MG63 (cell line): Measurements from ENCODE around the gene ATAD1. TPM values are rescaled to one million over a fixed set of nuclear protein-coding genes. Genes with fewer than 3 reads are reported as not detected.
"Not testable (repeated sequence)": the region's sequence is repeated elsewhere in the genome, so short reads cannot be mapped to it uniquely, and the experiment has no call there.

Experiments used
- DNase-seq: peaks from one replicate; pipeline ENCODE4 v3.0.0-alpha.2; 2020
- H3K27me3 ChIP-seq: fragments of 250-450 bp; sonication (Bioruptor Pico); 2 replicates; pipeline ENCODE4 v1.5.1; 2020; ENCODE audit warnings: mild to moderate bottlenecking, moderate library complexity
- H3K36me3 ChIP-seq: fragments of 250-450 bp; sonication (Bioruptor Pico); 2 replicates; pipeline ENCODE4 v1.5.1; 2020; ENCODE audit warnings: mild to moderate bottlenecking, moderate library complexity
- H3K4me3 ChIP-seq: fragments of 250-450 bp; sonication (Bioruptor Pico); 2 replicates; pipeline ENCODE4 v1.5.1; 2020; ENCODE audit warnings: mild to moderate bottlenecking, moderate library complexity
- H3K9me3 ChIP-seq: fragments of 250-450 bp; sonication (Bioruptor Pico); 2 replicates; pipeline ENCODE4 v1.5.1; 2020; ENCODE audit warnings: mild to moderate bottlenecking, moderate library complexity
- total RNA-seq: library from RNA; depleted of rRNA; stranded (reverse); fragments of >200 nt; shearing (Covaris generic); gene quantifications from 2 replicates; pipeline ENCODE4 v1.2.3, GENCODE V29; 2014; ENCODE audit warnings: low replicate concordance; rRNA removed

The ATAD1 gene, protein sequence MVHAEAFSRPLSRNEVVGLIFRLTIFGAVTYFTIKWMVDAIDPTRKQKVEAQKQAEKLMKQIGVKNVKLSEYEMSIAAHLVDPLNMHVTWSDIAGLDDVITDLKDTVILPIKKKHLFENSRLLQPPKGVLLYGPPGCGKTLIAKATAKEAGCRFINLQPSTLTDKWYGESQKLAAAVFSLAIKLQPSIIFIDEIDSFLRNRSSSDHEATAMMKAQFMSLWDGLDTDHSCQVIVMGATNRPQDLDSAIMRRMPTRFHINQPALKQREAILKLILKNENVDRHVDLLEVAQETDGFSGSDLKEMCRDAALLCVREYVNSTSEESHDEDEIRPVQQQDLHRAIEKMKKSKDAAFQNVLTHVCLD
- total RNA-seq = 26.9 and 43.8 TPM in 2 replicates

DNA sequence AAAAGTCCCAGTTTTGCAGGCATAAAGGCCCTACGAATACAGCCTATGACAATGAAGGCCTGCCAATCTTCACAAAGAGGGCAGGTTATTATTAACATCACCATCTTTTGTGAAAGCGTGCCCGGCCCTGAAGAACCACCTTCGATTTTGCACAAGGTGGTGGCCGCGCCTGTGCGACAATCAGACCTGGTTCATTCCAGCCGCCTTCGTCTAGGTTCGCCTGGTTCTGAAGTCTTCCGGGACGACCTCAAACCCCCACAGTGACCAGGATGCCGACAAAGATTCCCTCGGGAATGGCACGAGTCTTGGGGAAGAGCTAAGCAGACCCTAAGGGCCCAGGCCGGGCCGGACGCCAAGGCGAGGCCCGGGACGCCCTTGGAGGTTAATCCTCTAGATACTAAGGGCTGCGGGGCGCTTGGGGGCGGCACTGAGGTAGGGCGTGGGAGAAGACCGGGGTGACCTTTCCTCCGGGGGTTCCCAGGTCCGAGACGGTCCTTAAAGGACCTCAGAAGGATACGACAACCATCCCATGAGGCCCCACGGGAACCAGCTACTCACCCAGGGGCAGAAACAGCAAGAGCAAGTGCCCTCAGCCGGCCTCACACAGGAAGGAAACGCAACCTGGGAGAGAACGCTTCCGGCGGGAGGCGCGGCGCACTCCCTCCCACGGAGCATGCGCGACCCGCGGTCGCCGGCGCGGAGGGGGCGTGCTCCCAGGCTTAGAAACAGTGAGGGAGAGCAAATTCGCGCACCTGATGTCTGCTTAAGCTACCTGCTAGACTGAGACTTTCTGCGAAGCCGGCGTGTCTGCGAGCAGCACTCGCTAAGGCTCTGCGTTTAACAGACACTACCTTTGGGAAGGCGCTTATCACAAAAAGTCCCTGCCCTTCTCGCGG, at the start of gene ATAD1:
Gene ATAD1 (minus strand): TSS at position 618 of the 896 bp plus-strand sequence. CDS start 3,627 bp downstream, outside the sequence.
- Histone ChIP-seq H3K27me3 (no peaks in the 10 kb centered on the region), H3K9me3 (no peaks in the 10 kb centered on the region), H3K36me3 (peaks cover 15% of the 10 kb centered on the region), H3K4me3 (peak within 1 kb of the TSS; percentile 84)
- DNase-seq = peak; percentile 86

DNA sequence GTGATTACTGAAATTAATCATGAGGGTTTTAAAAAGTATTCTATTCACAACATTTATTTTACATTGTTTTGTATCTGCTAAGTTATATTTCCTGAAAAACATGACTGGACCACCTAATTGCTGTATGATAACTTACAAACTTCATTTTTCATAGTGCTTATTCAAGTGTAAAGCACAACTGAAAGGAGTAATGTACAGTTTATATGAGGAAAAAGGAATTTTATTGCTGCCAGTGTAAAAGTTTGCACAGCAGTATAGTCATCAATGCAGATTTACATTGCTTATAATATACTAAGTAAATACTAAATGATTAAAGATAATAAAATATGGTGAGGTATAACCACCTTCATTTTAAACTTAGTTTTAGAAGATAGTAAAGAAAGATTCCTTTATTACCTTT, 49.4 kb upstream of the ATAD1 start:
- no peak for DNase-seq
- Histone ChIP-seq H3K27me3 (no peaks in the 10 kb centered on the region), H3K36me3 (no peaks in the 10 kb centered on the region; the same call in none of the 2 replicates), H3K9me3 (no peaks in the 10 kb centered on the region), H3K4me3 (peak overlapping the region; percentile 63)

DNA sequence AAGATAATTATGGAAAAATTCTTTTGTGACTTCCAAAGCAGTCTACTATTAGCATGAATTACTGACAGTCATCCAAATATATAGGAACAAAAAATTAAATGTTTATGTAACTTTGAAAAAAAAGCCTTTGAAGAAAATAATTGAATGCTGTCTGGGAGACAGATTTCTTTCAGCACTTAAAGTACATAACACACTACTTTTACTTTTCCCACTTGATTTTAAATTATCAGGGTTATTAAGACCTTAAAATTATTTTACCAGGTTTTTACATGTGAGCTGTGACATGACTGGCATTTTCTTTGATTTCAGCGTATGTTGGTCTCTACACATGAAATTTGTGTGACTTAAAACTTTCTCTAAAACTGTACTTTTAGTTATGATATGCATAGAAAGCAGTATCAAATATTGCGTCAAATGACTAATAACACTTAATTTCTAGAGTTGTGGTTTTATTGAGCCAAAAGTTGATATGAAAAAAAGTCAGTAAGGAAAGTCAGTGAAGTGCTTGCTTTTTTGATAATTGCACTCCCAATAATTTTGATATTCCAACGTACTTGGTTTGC, 48.5 kb upstream of the ATAD1 start:
- H3K36me3 ChIP-seq = no peaks in the 10 kb centered on the region; the same call in none of the 2 replicates
- no peak for DNase-seq
- H3K4me3 ChIP-seq = peak overlapping the region; percentile 63
- no peaks in the 10 kb centered on the region for H3K9me3 ChIP-seq
- no peaks in the 10 kb centered on the region for H3K27me3 ChIP-seq

DNA sequence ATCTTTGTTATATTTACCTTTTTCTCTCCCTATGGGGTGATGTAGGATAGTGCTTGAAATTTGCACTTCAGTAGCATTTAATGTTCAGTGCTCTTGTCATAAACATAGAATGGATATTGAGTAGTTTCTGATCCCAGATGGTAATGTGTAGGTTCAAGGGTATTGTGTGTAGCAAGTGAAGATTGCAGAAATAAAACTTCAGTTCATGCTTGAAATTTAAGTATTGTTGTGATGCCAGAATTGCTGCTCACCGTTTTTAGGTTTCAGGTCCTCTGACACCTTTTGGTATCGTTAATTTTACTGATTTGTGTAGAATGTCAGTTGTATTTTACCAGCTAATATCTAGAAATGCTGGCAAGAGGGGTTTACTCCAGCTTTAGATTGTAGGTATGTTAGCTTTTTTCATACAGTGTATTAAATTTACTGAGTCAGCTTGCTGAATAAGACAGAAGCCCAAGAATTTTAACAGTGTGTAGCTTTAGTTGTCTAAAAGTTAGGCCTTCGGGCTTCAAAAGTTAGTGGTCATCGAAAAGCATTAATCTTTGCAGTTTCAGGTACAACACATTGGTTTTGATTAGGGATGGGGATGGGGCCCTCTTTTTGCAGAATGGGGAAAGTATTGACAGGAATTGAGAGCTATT, 47.3 kb upstream of the ATAD1 start:
- Histone ChIP-seq H3K9me3 (no peaks in the 10 kb centered on the region), H3K4me3 (peak overlapping the region; percentile 63), H3K36me3 (no peaks in the 10 kb centered on the region; the same call in none of the 2 replicates), H3K27me3 (no peaks in the 10 kb centered on the region)
- DNase-seq = no peak

DNA sequence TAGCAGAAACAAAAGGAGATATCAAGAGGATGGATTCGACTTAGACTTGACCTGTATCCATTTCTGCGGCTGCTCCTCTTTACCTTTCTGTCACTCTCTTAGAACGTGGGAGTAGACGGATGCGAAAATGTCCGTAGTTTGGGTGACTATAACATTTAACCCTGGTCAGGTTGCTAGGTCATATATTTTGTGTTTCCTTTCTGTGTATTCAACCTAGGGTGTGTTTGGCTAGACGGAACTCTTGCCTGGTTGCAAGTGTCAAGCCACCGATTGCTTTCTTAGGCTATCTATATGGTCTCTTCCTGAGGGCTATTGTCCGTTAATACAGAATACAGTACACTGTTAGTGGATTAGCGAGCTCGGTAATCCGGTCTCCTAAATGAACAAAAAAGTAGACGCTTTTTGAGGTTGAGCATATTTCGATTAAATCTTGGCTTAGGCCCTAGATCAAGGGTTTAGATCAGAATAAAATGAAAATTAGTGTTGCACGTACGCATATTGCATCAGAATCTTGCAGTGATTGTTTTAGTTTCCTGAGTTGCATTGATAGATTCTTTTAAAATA, 46.6 kb upstream of the ATAD1 start:
- Histone ChIP-seq H3K9me3 (no peaks in the 10 kb centered on the region), H3K27me3 (no peaks in the 10 kb centered on the region), H3K36me3 (no peaks in the 10 kb centered on the region; the same call in 1 of the 2 replicates), H3K4me3 (peak overlapping the region; percentile 63)
- no peak for DNase-seq

DNA sequence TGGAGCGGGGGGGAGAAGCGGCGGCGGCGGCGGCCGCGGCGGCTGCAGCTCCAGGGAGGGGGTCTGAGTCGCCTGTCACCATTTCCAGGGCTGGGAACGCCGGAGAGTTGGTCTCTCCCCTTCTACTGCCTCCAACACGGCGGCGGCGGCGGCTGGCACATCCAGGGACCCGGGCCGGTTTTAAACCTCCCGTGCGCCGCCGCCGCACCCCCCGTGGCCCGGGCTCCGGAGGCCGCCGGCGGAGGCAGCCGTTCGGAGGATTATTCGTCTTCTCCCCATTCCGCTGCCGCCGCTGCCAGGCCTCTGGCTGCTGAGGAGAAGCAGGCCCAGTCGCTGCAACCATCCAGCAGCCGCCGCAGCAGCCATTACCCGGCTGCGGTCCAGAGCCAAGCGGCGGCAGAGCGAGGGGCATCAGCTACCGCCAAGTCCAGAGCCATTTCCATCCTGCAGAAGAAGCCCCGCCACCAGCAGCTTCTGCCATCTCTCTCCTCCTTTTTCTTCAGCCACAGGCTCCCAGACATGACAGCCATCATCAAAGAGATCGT, 46.0 kb upstream of the ATAD1 start:
- not testable (repeated sequence) for H3K27me3 ChIP-seq, H3K36me3 ChIP-seq, H3K9me3 ChIP-seq
- DNase-seq = peak; percentile 43
- peak overlapping the region; percentile 63 for H3K4me3 ChIP-seq

DNA sequence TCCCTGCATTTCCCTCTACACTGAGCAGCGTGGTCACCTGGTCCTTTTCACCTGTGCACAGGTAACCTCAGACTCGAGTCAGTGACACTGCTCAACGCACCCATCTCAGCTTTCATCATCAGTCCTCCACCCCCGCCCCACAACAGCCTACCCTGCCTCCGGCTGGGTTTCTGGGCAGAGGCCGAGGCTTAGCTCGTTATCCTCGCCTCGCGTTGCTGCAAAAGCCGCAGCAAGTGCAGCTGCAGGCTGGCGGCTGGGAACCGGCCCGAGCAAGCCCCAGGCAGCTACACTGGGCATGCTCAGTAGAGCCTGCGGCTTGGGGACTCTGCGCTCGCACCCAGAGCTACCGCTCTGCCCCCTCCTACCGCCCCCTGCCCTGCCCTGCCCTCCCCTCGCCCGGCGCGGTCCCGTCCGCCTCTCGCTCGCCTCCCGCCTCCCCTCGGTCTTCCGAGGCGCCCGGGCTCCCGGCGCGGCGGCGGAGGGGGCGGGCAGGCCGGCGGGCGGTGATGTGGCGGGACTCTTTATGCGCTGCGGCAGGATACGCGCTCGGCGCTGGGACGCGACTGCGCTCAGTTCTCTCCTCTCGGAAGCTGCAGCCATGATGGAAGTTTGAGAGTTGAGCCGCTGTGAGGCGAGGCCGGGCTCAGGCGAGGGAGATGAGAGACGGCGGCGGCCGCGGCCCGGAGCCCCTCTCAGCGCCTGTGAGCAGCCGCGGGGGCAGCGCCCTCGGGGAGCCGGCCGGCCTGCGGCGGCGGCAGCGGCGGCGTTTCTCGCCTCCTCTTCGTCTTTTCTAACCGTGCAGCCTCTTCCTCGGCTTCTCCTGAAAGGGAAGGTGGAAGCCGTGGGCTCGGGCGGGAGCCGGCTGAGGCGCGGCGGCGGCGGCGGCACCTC, 45.3 kb upstream of the ATAD1 start, which contains the start of the genes KLLN and PTEN:
Gene KLLN (minus strand): TSS at position 481 of the 891 bp plus-strand sequence. CDS start 1,046 bp downstream, outside the sequence.
Gene PTEN (plus strand): TSS at position 573 of the 891 bp plus-strand sequence. CDS start 845 bp downstream, outside the sequence.
- no peaks in the 10 kb centered on the region for H3K27me3 ChIP-seq

DNA sequence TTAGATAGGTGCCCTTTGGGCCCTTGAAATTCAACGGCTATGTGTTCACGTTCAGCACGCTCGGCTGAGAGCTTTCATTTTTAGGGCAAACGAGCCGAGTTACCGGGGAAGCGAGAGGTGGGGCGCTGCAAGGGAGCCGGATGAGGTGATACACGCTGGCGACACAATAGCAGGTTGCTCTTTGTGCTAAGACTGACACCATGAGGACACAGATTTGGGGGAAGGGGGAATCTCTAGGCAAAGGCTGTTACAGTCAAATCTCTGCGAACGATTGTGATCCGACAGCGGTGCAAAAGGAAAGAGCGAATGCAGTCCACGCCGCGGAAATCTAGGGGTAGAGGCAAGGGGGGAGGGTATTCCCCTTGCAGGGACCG, 44.6 kb upstream of the ATAD1 start:
- Histone ChIP-seq H3K27me3 (no peaks in the 10 kb centered on the region), H3K36me3 (no peaks in the 10 kb centered on the region; the same call in 1 of the 2 replicates), H3K9me3 (no peaks in the 10 kb centered on the region), H3K4me3 (peak overlapping the region; percentile 63)
- DNase-seq = peak; percentile 35

More for the DNA sequence above, 45.3 kb upstream of the ATAD1 start, which contains the start of the genes KLLN and PTEN:
- no peaks in the 10 kb centered on the region; the same call in 1 of the 2 replicates for H3K36me3 ChIP-seq
- H3K4me3 ChIP-seq = peak within 1 kb of the TSS; percentile 63
- H3K9me3 ChIP-seq = no peaks in the 10 kb centered on the region
- DNase-seq = peak; percentile 91

DNA sequence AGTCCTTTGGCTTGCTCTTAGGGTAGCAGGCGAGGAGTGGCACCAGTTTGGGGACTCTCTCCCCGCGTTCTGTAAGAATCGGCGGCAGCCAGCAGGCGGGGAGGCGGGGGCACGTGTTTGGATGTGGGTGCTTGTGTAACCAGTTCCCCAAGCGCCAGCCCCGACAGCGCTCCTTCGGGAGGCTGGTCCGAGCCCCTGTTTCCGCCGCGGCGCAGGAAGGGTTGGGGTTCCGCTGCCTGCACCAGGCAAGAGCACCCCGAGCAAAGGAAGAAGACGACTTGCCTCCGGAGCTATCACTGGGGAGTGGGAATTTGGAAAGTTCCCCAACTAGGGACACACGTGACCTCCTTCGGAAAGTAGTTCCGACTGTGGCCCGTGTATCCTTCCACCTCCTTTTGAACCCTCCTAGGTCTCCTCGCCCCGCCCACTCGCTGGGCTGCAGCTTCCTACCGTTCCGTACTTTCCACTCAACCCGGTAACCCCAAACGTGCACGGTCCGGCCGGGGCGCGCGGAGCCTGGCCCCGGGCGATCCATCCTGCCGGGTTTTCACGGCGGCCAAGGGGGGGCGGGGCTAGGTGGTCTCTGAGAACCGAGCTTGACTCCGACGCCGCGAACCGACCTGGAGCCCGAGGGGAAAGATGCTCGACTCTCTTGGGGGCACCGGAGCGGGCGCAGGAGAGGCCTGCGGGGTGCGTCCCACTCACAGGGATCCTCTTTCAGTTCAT, 44.1 kb upstream of the ATAD1 start:
- DNase-seq = peak; percentile 32
- H3K36me3 ChIP-seq = no peaks in the 10 kb centered on the region; the same call in 1 of the 2 replicates

DNA sequence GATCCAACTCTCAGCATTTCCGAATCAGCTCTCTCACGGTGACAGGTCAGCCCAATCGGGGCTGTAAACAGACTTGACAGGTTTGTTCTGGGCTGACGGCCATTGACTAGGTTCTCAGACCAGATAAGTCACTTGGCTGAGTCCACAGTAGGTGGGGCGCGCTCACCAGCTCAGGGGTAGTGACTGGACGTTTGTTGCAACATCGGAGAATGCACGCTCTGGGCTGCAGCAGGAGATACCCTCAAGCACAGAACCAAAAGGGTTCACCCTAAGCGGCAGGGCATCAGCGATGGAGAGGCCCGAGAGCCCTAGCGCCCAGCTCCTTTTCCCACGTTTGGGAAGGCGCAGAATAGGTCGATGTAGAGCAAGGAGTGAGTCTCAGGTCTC, 43.5 kb upstream of the ATAD1 start:
- Histone ChIP-seq H3K9me3 (no peaks in the 10 kb centered on the region), H3K27me3 (no peaks in the 10 kb centered on the region), H3K36me3 (no peaks in the 10 kb centered on the region; the same call in 1 of the 2 replicates), H3K4me3 (no peak overlapping the region)
- DNase-seq = no peak

More for the DNA sequence above, 44.1 kb upstream of the ATAD1 start:
- peak overlapping the region; percentile 63 for H3K4me3 ChIP-seq
- H3K9me3 ChIP-seq = no peaks in the 10 kb centered on the region
- no peaks in the 10 kb centered on the region for H3K27me3 ChIP-seq

DNA sequence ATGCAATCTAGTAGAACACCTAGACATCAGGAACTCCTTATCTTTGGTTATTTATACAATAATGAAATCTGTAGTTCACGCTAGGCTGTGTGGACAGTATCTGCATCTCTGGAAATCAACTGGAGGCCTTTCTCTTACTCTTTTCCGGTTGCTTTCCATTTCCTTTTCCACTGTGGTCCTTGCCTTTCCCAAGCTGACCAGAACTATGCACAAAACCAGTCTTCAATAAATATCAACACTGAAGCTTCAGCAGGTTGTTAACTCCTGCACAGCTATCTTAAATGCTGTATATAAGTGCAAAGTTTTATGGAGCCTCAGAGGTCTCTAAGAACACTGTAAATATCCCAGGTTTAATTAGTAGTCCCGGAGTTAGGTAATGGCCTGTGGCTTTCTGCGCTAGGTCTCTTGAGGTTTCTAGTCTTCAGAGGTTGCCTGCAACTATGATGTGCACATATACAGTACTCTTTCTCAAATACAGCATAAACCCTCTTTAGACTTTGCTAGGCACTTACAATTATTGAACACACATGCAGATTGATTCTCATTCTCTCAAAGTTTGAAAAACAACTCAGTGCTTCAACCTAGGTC, 42.9 kb upstream of the ATAD1 start:
- no peaks in the 10 kb centered on the region for H3K36me3 ChIP-seq
- no peaks in the 10 kb centered on the region for H3K27me3 ChIP-seq
- no peak overlapping the region for H3K4me3 ChIP-seq
- H3K9me3 ChIP-seq = no peaks in the 10 kb centered on the region; the same call in 1 of the 2 replicates
- no peak for DNase-seq

DNA sequence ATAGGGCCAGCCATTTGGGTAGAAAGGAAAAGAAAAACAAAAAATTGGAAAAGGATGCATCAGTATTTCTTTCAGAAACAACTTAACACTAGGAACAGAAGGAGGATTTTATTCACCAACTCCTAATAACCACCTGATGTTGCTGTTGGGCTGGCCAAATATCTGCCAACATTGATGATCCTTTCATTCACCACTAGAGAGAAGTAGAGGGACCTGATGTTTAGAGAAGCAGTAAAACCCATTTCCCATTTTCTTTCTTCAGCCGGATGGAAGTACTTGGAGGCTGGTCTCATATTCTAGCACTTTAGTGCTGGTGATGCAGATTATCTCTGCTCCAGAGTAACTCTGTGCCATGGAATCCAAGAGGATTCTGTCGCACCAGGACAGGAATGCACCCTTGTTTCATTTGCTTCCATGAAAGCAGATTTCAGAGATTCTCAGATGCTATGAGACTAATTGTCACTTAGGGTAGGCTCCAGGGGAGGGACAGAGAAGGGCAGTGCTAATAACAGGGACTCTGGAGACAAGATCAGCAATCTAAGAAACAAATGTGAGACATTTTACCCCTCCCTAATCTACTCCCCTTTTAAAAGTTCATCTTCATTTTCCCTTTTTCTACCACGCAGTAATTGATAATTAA, 42.2 kb upstream of the ATAD1 start:
- Histone ChIP-seq H3K4me3 (no peak overlapping the region), H3K27me3 (no peaks in the 10 kb centered on the region), H3K9me3 (no peaks in the 10 kb centered on the region; the same call in 1 of the 2 replicates), H3K36me3 (no peaks in the 10 kb centered on the region)
- DNase-seq = peak; percentile 29

DNA sequence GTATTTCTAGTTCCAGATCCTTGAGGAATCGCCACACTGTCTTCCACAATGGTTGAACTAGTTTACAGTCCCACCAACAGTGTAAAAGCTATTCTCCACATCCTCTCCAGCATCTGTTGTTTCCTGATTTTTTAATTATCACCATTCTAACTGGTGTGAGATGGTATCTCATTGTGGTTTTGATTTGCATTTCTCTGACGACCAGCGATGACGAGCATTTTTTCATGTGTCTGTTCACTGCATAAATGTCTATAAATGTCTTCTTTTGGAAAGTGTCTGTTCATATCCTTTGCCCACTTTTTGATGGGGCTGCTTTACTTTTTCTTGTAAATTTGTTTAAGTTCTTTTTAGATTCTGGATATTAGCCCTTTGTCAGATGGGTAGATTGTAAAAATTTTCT, 37.6 kb upstream of the ATAD1 start:
- not testable (repeated sequence) for H3K27me3 ChIP-seq, H3K36me3 ChIP-seq, H3K4me3 ChIP-seq, H3K9me3 ChIP-seq, DNase-seq
